Activated naive CD8-positive, alpha-beta T cell treated with anti-CD3 and anti-CD28 coated beads for 36 hours (primary cell): ENCODE results near the gene TSPAN11. TPM values are rescaled to one million over a fixed set of nuclear protein-coding genes. Genes with fewer than 3 reads are reported as not detected.

Experiments used
- DNase-seq: peaks from one replicate; pipeline ENCODE4 v3.0.0; 2021
- H3K27ac Mint-ChIP-seq: one replicate; pipeline ENCODE4 v1.8.0; 2022; ENCODE audit warnings: mild to moderate bottlenecking, moderate library complexity, mixed read lengths
- H3K27me3 Mint-ChIP-seq: one replicate; pipeline ENCODE4 v1.8.0; 2022; ENCODE audit warnings: mild to moderate bottlenecking, mixed read lengths
- H3K36me3 Mint-ChIP-seq: one replicate; pipeline ENCODE4 v1.8.0; 2021; ENCODE audit warnings: mild to moderate bottlenecking, mixed read lengths
- H3K4me1 Mint-ChIP-seq: one replicate; pipeline ENCODE4 v1.8.0; 2021; ENCODE audit warnings: mixed read lengths
- H3K4me3 Mint-ChIP-seq: one replicate; pipeline ENCODE4 v1.8.0; 2022; ENCODE audit warnings: mild to moderate bottlenecking, moderate library complexity, mixed read lengths
- H3K9me3 Mint-ChIP-seq: one replicate; pipeline ENCODE4 v1.8.0; 2022; ENCODE audit warnings: mixed read lengths
- total RNA-seq, 2 experiments: library from RNA; stranded (reverse); gene quantifications; one replicate each; pipeline ENCODE4 v1.2.3, GENCODE V29; 2021

The TSPAN11 gene
- total RNA-seq, 2 experiments from 2014 or later = not detected

GRCh38 chr12:30902596-30902995, 24.0 kb upstream of the TSPAN11 start:
- H3K36me3 Mint-ChIP-seq = no peaks in the 10 kb centered on the region
- DNase-seq = no peak
- H3K9me3 Mint-ChIP-seq = no peaks in the 10 kb centered on the region
- H3K27ac Mint-ChIP-seq = no peak overlapping the region
- H3K4me1 Mint-ChIP-seq = no peaks in the 10 kb centered on the region
- peaks cover 7% of the 10 kb centered on the region for H3K27me3 Mint-ChIP-seq
- H3K4me3 Mint-ChIP-seq = no peak overlapping the region

GRCh38 chr12:30905463-30906009, 21.0 kb upstream of the TSPAN11 start:
- Mint-ChIP-seq H3K9me3 (no peaks in the 10 kb centered on the region), H3K36me3 (no peaks in the 10 kb centered on the region), H3K27me3 (peaks cover 8% of the 10 kb centered on the region), H3K4me1 (no peaks in the 10 kb centered on the region), H3K4me3 (no peak overlapping the region), H3K27ac (no peak overlapping the region)
- DNase-seq = no peak

- Mint-ChIP-seq H3K27me3 (peaks cover 5% of the 10 kb centered on the region), H3K27ac (no peak overlapping the region), H3K9me3 (no peaks in the 10 kb centered on the region), H3K36me3 (no peaks in the 10 kb centered on the region), H3K4me1 (no peaks in the 10 kb centered on the region), H3K4me3 (no peak overlapping the region)
- no peak for DNase-seq
These were observed 18.3 kb upstream of the TSPAN11 start for GRCh38 chr12:30908076-30908721.

DNA sequence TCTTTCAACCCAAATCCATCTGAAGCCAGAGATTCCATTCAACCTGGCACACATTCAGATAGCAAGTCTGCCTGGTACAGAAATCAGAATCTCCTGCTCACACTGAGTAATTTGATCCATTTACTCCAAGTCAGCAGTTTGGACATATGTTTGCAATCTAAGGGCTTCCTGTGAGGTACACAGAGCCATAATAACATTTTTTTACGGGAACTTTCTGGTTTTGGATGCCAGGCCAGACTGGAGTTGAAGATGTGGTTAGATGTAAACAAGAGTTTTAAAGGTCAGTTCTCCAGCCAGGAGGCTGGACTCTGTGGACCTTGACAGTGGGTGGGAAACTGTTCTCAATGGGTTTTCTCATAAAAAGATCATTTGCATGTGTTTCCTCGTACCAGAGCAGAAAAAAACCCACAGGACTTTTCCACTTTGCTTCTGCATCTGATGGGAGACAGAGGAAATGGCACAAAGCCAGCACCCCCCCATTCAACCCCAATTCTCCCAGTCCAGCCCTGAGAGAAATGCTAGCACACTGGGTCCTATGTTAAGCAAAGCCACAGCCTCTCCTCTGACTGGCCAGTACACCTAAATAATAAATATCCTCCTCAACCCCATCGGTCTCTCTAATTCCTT, 17.7 kb upstream of the TSPAN11 start:
- Mint-ChIP-seq H3K27me3 (peaks cover 5% of the 10 kb centered on the region), H3K4me1 (no peaks in the 10 kb centered on the region), H3K36me3 (no peaks in the 10 kb centered on the region), H3K27ac (no peak overlapping the region), H3K4me3 (no peak overlapping the region), H3K9me3 (no peaks in the 10 kb centered on the region)
- DNase-seq = no peak

GRCh38 chr12:30909349-30910037, 17.1 kb upstream of the TSPAN11 start:
- Mint-ChIP-seq H3K9me3 (no peaks in the 10 kb centered on the region), H3K27me3 (peaks cover 5% of the 10 kb centered on the region), H3K4me3 (no peak overlapping the region), H3K27ac (no peak overlapping the region), H3K4me1 (no peaks in the 10 kb centered on the region), H3K36me3 (no peaks in the 10 kb centered on the region)
- DNase-seq = no peak

- DNase-seq = no peak
- H3K4me1 Mint-ChIP-seq = no peaks in the 10 kb centered on the region
- no peak overlapping the region for H3K4me3 Mint-ChIP-seq
- no peaks in the 10 kb centered on the region for H3K36me3 Mint-ChIP-seq
- H3K27ac Mint-ChIP-seq = no peak overlapping the region
- H3K27me3 Mint-ChIP-seq = peaks cover 5% of the 10 kb centered on the region
- no peaks in the 10 kb centered on the region for H3K9me3 Mint-ChIP-seq
These were observed 16.6 kb upstream of the TSPAN11 start for GRCh38 chr12:30910038-30910350.

DNA sequence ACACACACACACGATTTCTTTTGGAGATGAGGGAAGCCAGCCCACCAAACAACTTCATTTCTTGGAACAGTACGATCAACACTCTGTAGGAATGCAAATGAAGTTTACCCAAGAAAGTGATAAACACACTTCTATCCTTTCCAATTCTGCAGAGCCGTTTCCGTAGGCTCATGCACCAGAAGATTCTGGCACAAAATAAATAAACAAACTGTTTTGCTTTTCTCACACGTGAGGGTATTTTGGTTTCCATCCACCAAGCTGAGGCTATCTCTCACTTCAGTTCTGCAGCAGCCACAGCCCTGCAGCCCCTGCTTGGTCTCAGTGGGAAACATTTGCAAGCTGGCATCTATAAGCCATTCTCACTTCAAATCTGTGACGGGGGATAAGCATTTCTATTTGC, 15.3 kb upstream of the TSPAN11 start:
- peaks cover 5% of the 10 kb centered on the region for H3K27me3 Mint-ChIP-seq

DNA sequence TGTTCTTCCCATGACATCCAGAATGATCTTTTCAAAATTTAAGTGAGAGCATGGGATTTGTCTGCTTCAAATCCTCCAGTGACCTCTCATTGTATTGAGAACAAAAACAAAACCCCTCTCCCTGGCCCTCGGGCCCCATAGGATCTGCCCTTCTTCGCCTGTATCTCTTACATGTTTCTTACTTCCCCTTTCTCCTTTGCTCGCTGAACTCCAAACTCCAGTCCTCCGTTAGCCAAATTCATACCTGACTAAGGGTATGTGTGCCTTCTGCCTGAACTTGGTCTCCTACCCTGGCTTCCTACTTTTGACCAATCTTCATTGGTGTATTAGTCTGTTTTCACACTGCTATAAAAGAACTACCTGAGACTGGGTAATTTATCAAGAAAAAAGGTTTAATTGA, 13.2 kb upstream of the TSPAN11 start:
- Mint-ChIP-seq H3K4me3 (no peak overlapping the region), H3K27me3 (peaks cover under 1% of the 10 kb centered on the region), H3K36me3 (no peaks in the 10 kb centered on the region), H3K27ac (no peak overlapping the region), H3K9me3 (no peaks in the 10 kb centered on the region), H3K4me1 (no peaks in the 10 kb centered on the region)
- no peak for DNase-seq

More for the DNA sequence above, 15.3 kb upstream of the TSPAN11 start:
- H3K36me3 Mint-ChIP-seq = no peaks in the 10 kb centered on the region
- H3K9me3 Mint-ChIP-seq = no peaks in the 10 kb centered on the region
- no peak for DNase-seq
- H3K27ac Mint-ChIP-seq = no peak overlapping the region
- no peaks in the 10 kb centered on the region for H3K4me1 Mint-ChIP-seq
- H3K4me3 Mint-ChIP-seq = no peak overlapping the region

DNA sequence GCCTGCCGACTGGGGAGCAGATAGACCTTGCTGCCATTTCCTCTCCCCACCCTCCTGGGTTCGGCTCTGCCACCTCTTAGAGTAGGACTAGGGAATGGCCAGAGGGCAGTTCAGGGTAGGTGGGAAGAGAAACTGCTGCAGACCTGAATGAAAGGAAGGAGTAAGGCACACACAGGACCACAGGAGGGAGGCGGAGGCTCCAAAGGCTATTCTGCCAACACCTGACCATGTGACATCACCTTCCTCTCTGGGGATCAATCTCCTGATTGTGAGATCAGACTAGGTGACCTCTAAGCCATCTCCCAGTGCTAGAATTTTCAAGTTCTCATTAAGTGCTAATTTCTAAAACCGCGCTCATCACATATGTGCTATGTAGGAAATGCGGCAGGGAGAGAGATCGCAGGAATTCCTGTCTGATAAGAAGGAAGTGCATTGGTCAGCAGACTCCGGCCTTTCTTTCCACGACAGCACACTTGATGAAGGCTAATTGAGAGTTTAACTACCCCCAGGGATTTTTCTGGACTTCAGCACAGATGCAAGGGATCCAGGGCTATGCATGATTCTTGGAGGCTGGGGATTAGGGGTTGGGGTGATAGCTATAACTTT, 11.5 kb upstream of the TSPAN11 start:
- no peaks in the 10 kb centered on the region for H3K9me3 Mint-ChIP-seq
- DNase-seq = no peak

DNA sequence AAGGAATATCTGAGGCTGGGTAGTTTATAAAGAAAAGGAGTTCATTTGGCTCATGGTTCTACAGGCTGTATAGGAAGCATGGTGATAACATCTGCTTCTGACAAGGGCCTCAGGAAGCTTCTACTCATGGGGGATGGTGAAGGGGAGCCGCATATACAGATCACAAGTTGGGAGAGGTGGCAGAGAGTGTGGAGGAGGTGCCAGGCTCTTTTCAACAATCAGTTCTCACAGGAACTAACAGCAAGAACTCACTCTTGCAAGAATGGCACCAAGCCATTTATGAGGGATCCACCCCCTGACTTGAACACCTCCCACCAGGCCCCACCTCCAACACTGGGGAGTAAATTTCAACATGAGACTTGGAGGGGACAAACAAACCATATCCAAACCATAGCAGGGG, 3.5 kb upstream of the TSPAN11 start:
- peaks cover 38% of the 10 kb centered on the region for H3K27me3 Mint-ChIP-seq
- no peaks in the 10 kb centered on the region for H3K4me1 Mint-ChIP-seq
- no peaks in the 10 kb centered on the region for H3K9me3 Mint-ChIP-seq
- H3K4me3 Mint-ChIP-seq = no peak overlapping the region
- no peaks in the 10 kb centered on the region for H3K36me3 Mint-ChIP-seq
- no peak for DNase-seq
- no peak overlapping the region for H3K27ac Mint-ChIP-seq

More for the DNA sequence above, 11.5 kb upstream of the TSPAN11 start:
- no peak overlapping the region for H3K27ac Mint-ChIP-seq
- no peak overlapping the region for H3K4me3 Mint-ChIP-seq
- no peaks in the 10 kb centered on the region for H3K27me3 Mint-ChIP-seq
- H3K36me3 Mint-ChIP-seq = no peaks in the 10 kb centered on the region
- H3K4me1 Mint-ChIP-seq = no peaks in the 10 kb centered on the region

DNA sequence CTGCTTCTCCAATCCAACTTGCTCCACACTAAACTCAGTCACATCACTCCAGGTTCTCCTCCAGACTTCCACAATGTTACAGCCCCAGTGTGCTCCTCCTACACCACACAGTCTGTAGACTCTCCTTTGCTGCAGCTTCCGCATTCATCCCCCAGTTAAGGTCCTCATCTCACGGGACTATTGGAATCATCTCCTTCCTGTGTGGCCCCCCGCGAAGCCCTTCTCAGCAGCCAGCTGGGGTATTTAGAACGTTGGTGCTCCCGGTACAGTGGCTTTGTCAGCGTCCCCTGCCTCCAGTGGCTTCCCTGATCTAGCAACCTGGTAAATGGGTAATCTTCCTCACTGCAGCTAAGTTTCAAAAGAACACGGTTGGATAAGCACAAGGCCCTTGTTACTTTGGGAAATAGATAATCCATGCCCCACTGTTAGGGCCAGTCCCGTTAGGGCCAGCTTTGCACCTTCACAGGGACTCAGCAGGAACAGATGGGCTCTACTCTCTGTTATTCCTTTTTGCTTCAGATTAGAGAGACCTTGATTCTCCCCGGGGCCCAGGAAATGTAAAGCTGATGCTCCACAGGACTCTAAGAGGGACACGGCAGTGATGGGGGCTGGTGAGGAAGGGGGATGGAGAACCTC, 823 bp upstream of the TSPAN11 start:
- H3K27ac Mint-ChIP-seq = no peak overlapping the region
- no peaks in the 10 kb centered on the region for H3K36me3 Mint-ChIP-seq
- no peaks in the 10 kb centered on the region for H3K9me3 Mint-ChIP-seq
- no peak overlapping the region for H3K4me3 Mint-ChIP-seq
- H3K4me1 Mint-ChIP-seq = no peaks in the 10 kb centered on the region
- no peak for DNase-seq
- peaks cover 62% of the 10 kb centered on the region for H3K27me3 Mint-ChIP-seq

DNA sequence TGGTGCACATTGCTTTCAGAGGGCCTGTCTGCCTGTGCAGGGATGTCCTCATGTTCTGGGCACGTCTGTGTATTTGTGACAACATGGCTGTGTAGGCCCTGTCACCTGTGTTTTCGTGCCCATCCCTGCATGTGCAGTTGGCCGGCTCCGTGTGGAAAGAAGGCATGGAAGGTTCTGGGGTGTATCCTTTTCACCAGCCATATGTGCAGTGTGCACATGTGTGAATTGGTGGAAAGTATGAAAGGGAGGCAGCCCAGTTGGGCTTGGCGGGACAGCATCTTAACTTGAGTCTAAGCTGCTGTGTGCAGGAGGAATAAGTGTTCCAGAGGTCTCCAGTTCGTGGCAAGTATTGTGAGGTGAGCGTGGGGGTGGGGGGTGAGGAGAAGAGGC, 669 bp downstream of the TSPAN11 start:
- no peaks in the 10 kb centered on the region for H3K4me1 Mint-ChIP-seq
- H3K27me3 Mint-ChIP-seq = peaks cover 65% of the 10 kb centered on the region
- H3K27ac Mint-ChIP-seq = no peak overlapping the region
- H3K9me3 Mint-ChIP-seq = no peaks in the 10 kb centered on the region
- H3K36me3 Mint-ChIP-seq = no peaks in the 10 kb centered on the region
- H3K4me3 Mint-ChIP-seq = no peak overlapping the region
- no peak for DNase-seq

- peaks cover 63% of the 10 kb centered on the region for H3K27me3 Mint-ChIP-seq
- DNase-seq = no peak
- no peaks in the 10 kb centered on the region for H3K4me1 Mint-ChIP-seq
- no peaks in the 10 kb centered on the region for H3K9me3 Mint-ChIP-seq
- no peak overlapping the region for H3K27ac Mint-ChIP-seq
- no peak overlapping the region for H3K4me3 Mint-ChIP-seq
- no peaks in the 10 kb centered on the region for H3K36me3 Mint-ChIP-seq
These were observed 2.1 kb downstream of the TSPAN11 start for GRCh38 chr12:30928356-30929244.

- Mint-ChIP-seq H3K27me3 (peaks cover 52% of the 10 kb centered on the region), H3K4me3 (no peak overlapping the region)
These were observed 3.7 kb downstream of the TSPAN11 start for GRCh38 chr12:30930238-30930637.

More at GRCh38 chr12:30930238-30930637, 3.7 kb downstream of the TSPAN11 start:
- H3K9me3 Mint-ChIP-seq = no peaks in the 10 kb centered on the region
- no peak for DNase-seq
- H3K36me3 Mint-ChIP-seq = no peaks in the 10 kb centered on the region
- no peaks in the 10 kb centered on the region for H3K4me1 Mint-ChIP-seq
- no peak overlapping the region for H3K27ac Mint-ChIP-seq
